Retinal pigment epithelial cell (primary cell): ENCODE measurements around the gene PDCD5.

Experiments
- DNase-seq: peaks from one replicate; pipeline ENCODE4 v3.0.0-alpha.2; 2010; ENCODE audit warnings: low read depth
- H3K4me3 ChIP-seq: 2 replicates; pipeline ENCODE4 v1.5.1; 2011; ENCODE audit warnings: mild to moderate bottlenecking, low read length, control low read depth, moderate library complexity
- CTCF ChIP-seq: conservative IDR thresholded peaks from 2 replicates; pipeline ENCODE4 v1.5.1; 2011; ENCODE audit warnings: low read depth, low read length, control low read depth, inconsistent platforms

The PDCD5 gene

GRCh38 chr19:32599736-32600157, 18.8 kb downstream of the PDCD5 start:
- no peak overlapping the region for H3K4me3 ChIP-seq
- DNase-seq, result peak; percentile 31
- TF ChIP-seq CTCF, result peak; percentile 76

DNA sequence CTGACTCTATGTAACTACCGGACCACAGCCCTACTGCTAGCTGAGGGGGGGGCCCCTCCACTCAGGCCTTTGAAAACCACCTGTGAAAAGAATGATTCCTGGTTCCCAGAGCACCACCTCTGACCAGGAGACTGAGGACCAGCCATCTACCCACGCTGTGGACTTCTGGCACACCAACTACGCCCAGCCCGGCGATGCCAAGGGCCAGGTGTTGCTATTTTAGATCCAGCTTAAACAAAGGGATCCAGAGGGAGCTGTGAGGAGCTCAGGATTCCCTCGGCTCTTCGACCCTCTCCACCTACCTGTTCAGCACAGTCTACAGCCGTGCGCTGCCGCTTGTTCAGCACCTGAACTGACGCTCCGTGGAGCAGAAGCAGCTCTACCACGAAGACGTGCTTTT, 23.0 kb downstream of the PDCD5 start:
- no peak for TF ChIP-seq CTCF
- no peak overlapping the region for H3K4me3 ChIP-seq
- no peak for DNase-seq

DNA sequence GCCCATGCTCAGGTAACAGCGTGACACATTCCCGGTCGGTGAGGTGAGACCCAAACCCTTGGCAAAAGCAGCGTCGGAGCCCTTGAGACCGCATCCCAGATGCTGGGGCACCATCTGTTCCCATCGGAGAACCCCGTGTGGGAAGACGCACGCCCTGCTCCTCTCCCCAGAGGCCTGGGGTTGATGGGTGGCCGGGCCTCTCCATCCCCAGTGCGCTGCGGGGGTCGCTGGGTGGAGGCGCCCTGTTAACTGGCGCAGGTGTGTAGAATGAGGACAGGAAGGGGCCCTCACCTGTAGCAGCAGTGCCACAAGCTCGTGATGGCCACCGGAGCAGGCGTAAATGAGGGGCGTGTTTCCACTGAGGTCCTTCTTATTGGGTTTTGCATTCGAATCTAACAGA, 24.6 kb downstream of the PDCD5 start:
- no peak for DNase-seq
- TF ChIP-seq CTCF, result no peak

DNA sequence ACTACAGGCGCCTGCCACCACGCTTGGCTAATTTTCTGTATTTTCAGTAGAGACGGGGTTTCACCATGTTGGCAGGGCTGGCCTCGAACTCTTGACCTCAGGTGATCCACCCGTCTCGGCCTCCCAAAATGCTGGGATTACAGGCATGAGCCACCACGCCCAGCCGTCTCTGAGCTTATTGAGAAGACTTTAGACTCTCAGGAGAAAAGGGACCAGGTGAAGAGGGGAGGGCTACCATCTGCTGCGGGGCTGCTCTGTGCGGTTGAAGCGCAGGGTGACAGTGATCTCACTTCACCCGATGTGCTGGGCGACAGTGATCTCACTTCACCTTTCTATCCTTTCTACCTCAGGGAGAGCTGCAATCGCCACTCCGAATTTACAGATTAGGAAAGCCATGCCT, 25.3 kb downstream of the PDCD5 start:
- TF ChIP-seq CTCF, result no peak
- no peak for DNase-seq
- H3K4me3 ChIP-seq, result no peak overlapping the region

More for the DNA sequence above, 24.6 kb downstream of the PDCD5 start:
- H3K4me3 ChIP-seq, result no peak overlapping the region

- TF ChIP-seq CTCF, result no peak
- no peak overlapping the region for H3K4me3 ChIP-seq
- DNase-seq, result no peak
Measured at GRCh38 chr19:32607479-32607878, 26.5 kb downstream of the PDCD5 start.

DNA sequence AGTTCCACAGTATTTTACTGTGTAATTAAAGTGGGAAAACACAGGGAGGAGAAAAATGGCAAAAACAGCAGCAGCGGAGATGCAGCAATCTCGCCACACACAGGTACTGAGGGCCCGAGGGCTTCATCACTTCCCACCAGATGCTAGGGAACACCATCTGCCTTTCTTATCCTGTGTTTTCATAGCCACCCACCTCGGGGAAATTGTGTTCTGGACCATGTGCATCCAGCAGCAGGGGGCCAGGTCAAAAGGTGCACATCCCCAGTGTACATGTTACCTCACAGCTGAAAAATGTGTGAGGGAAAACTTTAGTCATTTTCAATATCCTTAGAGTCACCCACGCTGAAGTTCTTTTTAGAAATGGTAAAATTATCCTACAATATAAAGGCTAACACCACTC, 30.2 kb downstream of the PDCD5 start:
- DNase-seq, result no peak
- TF ChIP-seq CTCF, result no peak
- H3K4me3 ChIP-seq, result no peak overlapping the region

- no peak overlapping the region for H3K4me3 ChIP-seq
- TF ChIP-seq CTCF, result no peak
- DNase-seq, result no peak
Measured at GRCh38 chr19:32613008-32613407, 32.0 kb downstream of the PDCD5 start.
